Omental fat pad (tissue), 4 donors: ENCODE data around the gene INTS6. TPM values are rescaled to one million over a fixed set of nuclear protein-coding genes. Genes with fewer than 3 reads are reported as not detected.
"Not testable (repeated sequence)": the region's sequence is repeated elsewhere in the genome, so short reads cannot be mapped to it uniquely, and the experiment has no call there.

Source experiments
- ATAC-seq: fragments of 150-250 bp; one replicate; pipeline ENCODE4 v1.9.1; 2016; ENCODE audit warnings: mild to moderate bottlenecking, moderate library complexity; ENCODE audit not compliant: low FRiP score
- DNase-seq: peaks from one replicate; pipeline ENCODE4 v3.0.0-alpha.2; 2019; ENCODE audit warnings: low spot score
- total RNA-seq, 4 donors: library from RNA; depleted of rRNA; stranded (reverse); fragments of >200 nt; gene quantifications; one replicate each; pipeline ENCODE4 v1.1.0, GENCODE V29; 2016
- TF ChIP-seq, protein P1 (sequence below), 3 donors: fragments of 450-650 bp; IDR thresholded peaks; one replicate each; pipeline ENCODE4 v1.5.1; 2016 to 2017; ENCODE audit warnings: antibody characterized with exemption in 3 of 3, mild to moderate bottlenecking in 3 of 3, moderate library complexity in 2 of 3

The INTS6 gene
- total RNA-seq, 4 donors from 2014 or later = 31.3 to 69.7 (median 40.0) TPM

GRCh38 chr13:51416107-51416506, 36.7 kb downstream of the INTS6 start:
- TF ChIP-seq, protein P1, sequence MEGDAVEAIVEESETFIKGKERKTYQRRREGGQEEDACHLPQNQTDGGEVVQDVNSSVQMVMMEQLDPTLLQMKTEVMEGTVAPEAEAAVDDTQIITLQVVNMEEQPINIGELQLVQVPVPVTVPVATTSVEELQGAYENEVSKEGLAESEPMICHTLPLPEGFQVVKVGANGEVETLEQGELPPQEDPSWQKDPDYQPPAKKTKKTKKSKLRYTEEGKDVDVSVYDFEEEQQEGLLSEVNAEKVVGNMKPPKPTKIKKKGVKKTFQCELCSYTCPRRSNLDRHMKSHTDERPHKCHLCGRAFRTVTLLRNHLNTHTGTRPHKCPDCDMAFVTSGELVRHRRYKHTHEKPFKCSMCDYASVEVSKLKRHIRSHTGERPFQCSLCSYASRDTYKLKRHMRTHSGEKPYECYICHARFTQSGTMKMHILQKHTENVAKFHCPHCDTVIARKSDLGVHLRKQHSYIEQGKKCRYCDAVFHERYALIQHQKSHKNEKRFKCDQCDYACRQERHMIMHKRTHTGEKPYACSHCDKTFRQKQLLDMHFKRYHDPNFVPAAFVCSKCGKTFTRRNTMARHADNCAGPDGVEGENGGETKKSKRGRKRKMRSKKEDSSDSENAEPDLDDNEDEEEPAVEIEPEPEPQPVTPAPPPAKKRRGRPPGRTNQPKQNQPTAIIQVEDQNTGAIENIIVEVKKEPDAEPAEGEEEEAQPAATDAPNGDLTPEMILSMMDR (IDR thresholded peaks at IDR 0.05) = no peak
- DNase-seq (no peak), ATAC-seq (no peak)

DNA sequence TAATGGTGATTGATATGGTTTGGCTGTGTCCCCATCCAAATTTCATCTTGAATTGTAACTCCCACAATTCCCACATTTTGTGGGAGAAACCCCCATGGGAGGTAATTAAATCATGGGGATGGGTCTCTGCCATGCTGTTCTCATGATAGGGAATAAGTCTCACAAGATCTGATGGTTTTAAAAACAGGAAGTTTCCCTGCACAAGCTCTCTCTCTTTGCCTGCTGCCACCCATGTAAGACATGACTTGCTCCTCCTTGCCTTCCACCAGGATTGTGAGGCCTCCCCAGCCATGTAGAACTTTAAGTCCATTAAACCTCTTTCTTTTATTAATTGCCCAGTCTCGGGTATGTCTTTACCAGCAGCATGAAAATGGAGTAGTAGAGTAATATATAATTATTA, 37.5 kb downstream of the INTS6 start:
- DNase-seq, ATAC-seq: not testable (repeated sequence)

DNA sequence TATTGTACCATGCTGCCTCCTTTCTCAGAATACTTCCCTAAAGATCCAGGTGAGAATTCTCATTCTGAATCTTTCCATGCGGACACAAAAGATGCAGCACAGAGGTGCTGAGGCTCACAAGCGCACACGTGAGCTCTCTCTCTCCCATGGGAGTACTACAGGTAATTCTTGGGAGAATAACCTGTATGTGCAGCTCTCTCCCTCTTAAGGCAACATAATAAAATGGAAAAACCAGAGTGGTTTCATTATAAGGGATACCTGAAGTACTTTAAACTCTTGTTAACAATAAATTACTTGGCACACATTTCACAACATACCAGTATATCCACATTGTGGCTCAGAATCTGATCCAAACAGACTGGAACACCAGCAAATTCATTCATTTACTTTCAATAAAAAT, 40.4 kb downstream of the INTS6 start:
- ATAC-seq (no peak), DNase-seq (no peak)
- TF ChIP-seq, protein P1 (IDR thresholded peaks at IDR 0.05) = no peak

DNA sequence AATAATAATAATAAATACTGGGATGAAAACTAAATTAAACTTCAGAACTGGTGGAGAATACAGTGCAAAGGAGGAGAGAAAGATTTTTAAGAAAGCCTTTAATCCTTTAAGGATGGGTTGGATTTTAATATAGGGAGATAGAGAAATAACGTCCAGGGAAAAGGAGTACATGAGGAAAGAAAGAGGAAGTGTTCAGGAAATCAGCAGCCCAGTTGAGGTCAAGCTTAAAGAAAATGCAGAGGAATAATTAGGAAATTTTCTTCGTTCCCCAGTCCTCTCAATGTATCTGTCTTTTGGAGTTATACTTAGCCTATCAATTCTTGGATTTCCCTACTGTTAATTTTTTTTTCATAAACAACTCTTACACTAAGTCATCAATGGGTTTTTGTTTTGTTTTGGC, 47.7 kb downstream of the INTS6 start:
- ATAC-seq (no peak), DNase-seq (no peak)
- TF ChIP-seq, protein P1 (IDR thresholded peaks at IDR 0.05) = no peak

GRCh38 chr13:51397262-51397941, 55.4 kb downstream of the INTS6 start:
- DNase-seq (no peak), ATAC-seq (peak; percentile 73)
- TF ChIP-seq, protein P1 (IDR thresholded peaks at IDR 0.05) = no peak

- TF ChIP-seq, protein P1 (IDR thresholded peaks at IDR 0.05) = no peak
- DNase-seq (no peak), ATAC-seq (no peak)
Observed at GRCh38 chr13:51396352-51396751, 56.5 kb downstream of the INTS6 start.

DNA sequence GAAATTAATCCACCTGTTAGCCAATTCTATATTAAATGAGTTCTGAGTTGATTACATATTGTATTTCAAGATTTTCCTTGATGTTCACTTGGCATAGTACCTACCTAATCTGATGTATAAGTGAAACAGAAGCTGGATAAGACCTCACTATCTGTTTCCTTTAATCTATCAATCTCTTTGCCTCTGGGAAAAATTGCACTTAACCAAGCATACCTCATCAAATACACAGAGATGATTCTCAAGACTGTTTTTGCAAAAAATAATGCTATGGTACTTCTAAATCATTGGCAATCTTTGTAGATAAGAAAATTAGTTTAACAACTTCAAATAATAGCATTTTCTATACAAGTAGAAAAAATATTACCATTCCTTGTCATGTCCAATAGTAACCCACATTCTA, 58.1 kb downstream of the INTS6 start:
- TF ChIP-seq, protein P1 (IDR thresholded peaks at IDR 0.05) = no peak
- ATAC-seq (no peak), DNase-seq (no peak)
